Heart left ventricle (tissue), 13 donors: Measurements from ENCODE around the gene PRKN.

Experiments used
- POLR2A ChIP-seq, 2 donors: fragments of 450-650 bp; IDR thresholded peaks; one replicate each; pipeline ENCODE4 v1.6.1; 2017; ENCODE audit warnings: antibody characterized with exemption in 2 of 2, mild to moderate bottlenecking in 2 of 2, moderate library complexity in 2 of 2
- TF ChIP-seq, protein P1 (sequence below), 12 donors: fragments of 200-600 bp; sonication (generic) in 4 of 12; IDR thresholded peaks; one replicate each; pipeline versions ENCODE4 v1.5.0 to v1.8.0; 2018 to 2022; ENCODE audit warnings: antibody characterized with exemption in 12 of 12, mild to moderate bottlenecking in 5 of 12
- donor health status: ischemic (EF 13 %, LVEDD 7.1; RV severe dilation, severe dysfunction).
- donor health status: DM: no; HTN: yes; CAD: no.
- donor health status: DM: no; HTN: no; CAD: no.
- donor health status: ischemic (EF 25% LVEDD 6.9; RV normal size, moderate dysfunction).
- donor health status: ischemic (EF 25% LVEDD 5.7; RV mildly dilated, moderate dysfunction).
- donor health status: ischemic (EF 35%, LVEDD 5.7; RV mildly dilated, moderate dysfunction).
- donor health status: nonischemic (EF 11% LVEDD 7.7; RV severe dilation, severe dysfunction).
- donor health status: DM: yes; HTN: yes; CAD: no.
- donor health status: PGD.
- donor health status: ischemic (EF 29% LVEDD 5.4; RV normal size, mild dysfunction).
- donor health status: nonischemic (EF 23%, LVEDD 6.1; RV moderate dilation, normal function).

DNA sequence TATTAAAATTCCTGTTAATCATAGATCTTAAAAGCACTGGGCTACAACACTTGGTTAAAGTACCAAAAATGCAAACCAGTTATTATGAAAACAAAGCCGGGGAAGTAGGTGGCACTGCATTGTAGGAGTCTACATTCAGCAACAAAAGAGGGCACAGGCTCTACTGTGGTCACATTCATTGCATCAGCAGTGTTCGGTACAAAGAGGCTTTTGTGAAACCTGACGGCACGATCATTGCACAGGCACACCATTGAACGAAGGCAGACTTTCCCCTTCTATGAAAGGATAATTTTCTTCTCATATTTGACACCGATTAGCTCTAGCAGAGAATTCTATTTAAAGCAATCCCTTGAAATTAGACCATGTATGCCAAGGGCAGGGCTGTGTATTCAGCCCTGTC lies 1409.1 kb downstream of the PRKN start:
- no peak for TF ChIP-seq POLR2A (IDR thresholded peaks at IDR 0.05)
- TF ChIP-seq, protein P1, sequence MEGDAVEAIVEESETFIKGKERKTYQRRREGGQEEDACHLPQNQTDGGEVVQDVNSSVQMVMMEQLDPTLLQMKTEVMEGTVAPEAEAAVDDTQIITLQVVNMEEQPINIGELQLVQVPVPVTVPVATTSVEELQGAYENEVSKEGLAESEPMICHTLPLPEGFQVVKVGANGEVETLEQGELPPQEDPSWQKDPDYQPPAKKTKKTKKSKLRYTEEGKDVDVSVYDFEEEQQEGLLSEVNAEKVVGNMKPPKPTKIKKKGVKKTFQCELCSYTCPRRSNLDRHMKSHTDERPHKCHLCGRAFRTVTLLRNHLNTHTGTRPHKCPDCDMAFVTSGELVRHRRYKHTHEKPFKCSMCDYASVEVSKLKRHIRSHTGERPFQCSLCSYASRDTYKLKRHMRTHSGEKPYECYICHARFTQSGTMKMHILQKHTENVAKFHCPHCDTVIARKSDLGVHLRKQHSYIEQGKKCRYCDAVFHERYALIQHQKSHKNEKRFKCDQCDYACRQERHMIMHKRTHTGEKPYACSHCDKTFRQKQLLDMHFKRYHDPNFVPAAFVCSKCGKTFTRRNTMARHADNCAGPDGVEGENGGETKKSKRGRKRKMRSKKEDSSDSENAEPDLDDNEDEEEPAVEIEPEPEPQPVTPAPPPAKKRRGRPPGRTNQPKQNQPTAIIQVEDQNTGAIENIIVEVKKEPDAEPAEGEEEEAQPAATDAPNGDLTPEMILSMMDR (IDR thresholded peaks at IDR 0.05) = no peak
